Upper lobe of right lung (tissue), 1 donor: Measurements from ENCODE around the gene HSPA4L. TPM values are rescaled to one million over a fixed set of nuclear protein-coding genes. Genes with fewer than 3 reads are reported as not detected.

Experiments
- ATAC-seq: fragments of 200-7000 bp; cut with Tn5 transposase; one replicate; pipeline ENCODE4 v1.9.1; 2020; ENCODE audit warnings: mild to moderate bottlenecking, moderate library complexity
- DNase-seq: peaks from one replicate; pipeline ENCODE4 v3.0.0-alpha.2; 2020
- H3K27ac ChIP-seq: fragments of 200-600 bp; one replicate; pipeline ENCODE4 v1.8.0; 2022
- H3K27me3 ChIP-seq: fragments of 200-600 bp; one replicate; pipeline ENCODE4 v1.8.0; 2022; ENCODE audit warnings: mild to moderate bottlenecking
- H3K36me3 ChIP-seq: fragments of 200-600 bp; one replicate; pipeline ENCODE4 v1.8.0; 2022
- H3K4me1 ChIP-seq: fragments of 200-600 bp; one replicate; pipeline ENCODE4 v1.8.0; 2022
- H3K4me3 ChIP-seq: fragments of 200-600 bp; one replicate; pipeline ENCODE4 v1.8.0; 2022; ENCODE audit warnings: mild to moderate bottlenecking
- H3K9me3 ChIP-seq: fragments of 200-600 bp; one replicate; pipeline ENCODE4 v1.8.0; 2022
- intact Hi-C: fragments of 100-400 bp; cut with DNase I; formaldehyde crosslinking; loops from one replicate; pipeline ENCODE4 v1.11.0; 2022
- total RNA-seq: library from RNA; stranded (reverse); fragmentation: NEBNext Ultra II Directional; extraction: Animal tissue kit (Norgen Biotek cat#: 25700); gene quantifications from one replicate; pipeline ENCODE4 v1.2.1, GENCODE V29; 2021
- TF ChIP-seq, protein P1 (sequence below): fragments of 200-600 bp; IDR thresholded peaks from one replicate; pipeline ENCODE4 v1.8.0; 2022; ENCODE audit warnings: antibody characterized with exemption
- donor health status: DM: no; HTN: yes; CAD: no; lungs with severe emphysema.

The HSPA4L gene
- total RNA-seq, 1 donor from 2014 or later, result 5.7 TPM

DNA sequence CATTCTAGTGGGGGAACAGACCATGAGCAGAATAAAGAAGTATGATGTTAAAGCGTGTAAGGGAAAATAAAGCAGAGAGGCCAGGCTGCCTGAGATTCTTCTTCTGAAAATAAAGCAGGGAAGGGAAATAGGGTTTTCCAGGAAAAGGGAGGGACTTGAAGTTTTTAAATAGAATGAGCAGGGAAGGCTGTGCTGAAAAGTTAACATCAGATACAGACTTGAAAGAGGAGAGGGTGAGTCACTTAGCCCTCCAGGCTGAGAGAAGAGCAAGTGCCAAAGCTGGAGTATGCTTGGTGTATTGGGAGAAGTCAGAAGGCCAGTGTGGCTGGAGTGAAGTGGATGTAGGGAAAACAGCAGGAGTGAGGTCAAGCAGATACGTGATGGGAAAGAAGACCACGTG lies 88.6 kb downstream of the HSPA4L start:
- Histone ChIP-seq H3K36me3 (no peaks in the 10 kb centered on the region), H3K9me3 (no peaks in the 10 kb centered on the region), H3K27me3 (no peaks in the 10 kb centered on the region), H3K4me3 (no peak overlapping the region), H3K4me1 (no peaks in the 10 kb centered on the region), H3K27ac (no peak overlapping the region)
- DNase-seq (no peak), ATAC-seq (peak; percentile 87)
- TF ChIP-seq, protein P1, sequence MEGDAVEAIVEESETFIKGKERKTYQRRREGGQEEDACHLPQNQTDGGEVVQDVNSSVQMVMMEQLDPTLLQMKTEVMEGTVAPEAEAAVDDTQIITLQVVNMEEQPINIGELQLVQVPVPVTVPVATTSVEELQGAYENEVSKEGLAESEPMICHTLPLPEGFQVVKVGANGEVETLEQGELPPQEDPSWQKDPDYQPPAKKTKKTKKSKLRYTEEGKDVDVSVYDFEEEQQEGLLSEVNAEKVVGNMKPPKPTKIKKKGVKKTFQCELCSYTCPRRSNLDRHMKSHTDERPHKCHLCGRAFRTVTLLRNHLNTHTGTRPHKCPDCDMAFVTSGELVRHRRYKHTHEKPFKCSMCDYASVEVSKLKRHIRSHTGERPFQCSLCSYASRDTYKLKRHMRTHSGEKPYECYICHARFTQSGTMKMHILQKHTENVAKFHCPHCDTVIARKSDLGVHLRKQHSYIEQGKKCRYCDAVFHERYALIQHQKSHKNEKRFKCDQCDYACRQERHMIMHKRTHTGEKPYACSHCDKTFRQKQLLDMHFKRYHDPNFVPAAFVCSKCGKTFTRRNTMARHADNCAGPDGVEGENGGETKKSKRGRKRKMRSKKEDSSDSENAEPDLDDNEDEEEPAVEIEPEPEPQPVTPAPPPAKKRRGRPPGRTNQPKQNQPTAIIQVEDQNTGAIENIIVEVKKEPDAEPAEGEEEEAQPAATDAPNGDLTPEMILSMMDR, result no peak
- intact Hi-C loops, result no loop called here

DNA sequence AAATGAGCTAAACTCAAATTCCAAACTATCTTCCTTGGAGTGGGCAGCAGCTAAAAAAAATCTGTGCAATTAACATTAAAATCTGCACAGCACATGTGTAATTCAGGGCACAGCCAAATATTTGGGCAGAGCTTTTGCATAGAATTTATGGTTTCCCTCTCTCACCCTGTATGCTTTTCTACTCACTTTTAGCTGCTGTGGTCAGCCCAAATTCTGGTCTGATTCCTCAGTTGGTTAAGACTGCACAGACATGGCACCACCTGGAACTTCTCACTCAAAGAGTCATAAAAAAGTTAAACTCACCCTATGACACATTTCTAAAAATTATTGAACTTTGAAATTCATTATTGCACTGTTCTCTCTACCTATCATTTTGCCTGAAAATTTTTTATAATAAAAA lies 93.7 kb downstream of the HSPA4L start:
- Histone ChIP-seq H3K4me3 (no peak overlapping the region), H3K27me3 (no peaks in the 10 kb centered on the region), H3K36me3 (no peaks in the 10 kb centered on the region), H3K9me3 (no peaks in the 10 kb centered on the region), H3K4me1 (no peaks in the 10 kb centered on the region), H3K27ac (no peak overlapping the region)
- TF ChIP-seq, protein P1, result no peak
- no peak for DNase-seq
- intact Hi-C loops, result no loop called here
- no peak for ATAC-seq

DNA sequence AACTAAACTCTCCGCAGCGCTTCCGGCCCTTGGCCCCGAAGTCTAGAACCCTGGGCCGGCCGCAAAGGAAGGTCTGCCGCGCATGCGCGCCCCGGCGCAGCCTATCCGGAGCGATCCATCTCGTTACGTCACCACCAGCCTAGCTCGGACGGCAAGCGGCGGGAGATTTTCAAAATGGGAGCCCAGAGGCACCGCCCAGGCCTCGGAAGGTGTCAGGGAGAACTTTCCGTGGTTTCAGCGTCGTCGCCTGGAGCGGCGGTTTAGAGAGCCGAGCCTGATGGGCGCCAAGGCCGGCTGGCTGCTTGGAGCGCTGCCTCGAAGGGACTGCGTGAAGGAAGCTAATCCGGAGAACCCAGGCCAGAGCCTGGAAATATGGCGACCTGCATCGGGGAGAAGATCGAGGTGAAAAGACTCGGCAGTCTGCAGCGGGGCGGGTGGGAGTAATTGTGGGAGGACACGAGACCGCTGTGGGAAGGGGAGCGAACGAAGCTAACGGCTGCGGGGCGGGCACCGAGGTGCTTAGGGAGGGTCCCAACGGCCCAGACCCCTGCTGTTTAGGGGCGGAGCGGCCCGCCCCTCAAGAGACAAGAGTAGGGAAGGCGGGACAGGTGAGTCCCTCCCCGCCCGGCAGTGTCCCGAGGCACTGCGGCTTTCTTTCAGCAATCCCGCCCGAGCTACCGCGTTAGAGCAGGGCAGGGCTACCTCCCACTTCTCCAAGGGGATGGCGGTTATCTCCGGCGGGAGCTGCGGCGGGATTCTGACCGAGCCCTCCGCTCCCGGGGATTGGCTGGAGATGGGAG lies 98.8 kb downstream of the HSPA4L start, which contains the start of gene PLK4:
PLK4 (plus strand) TSS at position 131 of the 800 bp plus-strand sequence; CDS start at position 373, 242 bp downstream.
- TF ChIP-seq, protein P1, result no peak
- peak within 1 kb of the TSS; percentile 79 for H3K27ac ChIP-seq

DNA sequence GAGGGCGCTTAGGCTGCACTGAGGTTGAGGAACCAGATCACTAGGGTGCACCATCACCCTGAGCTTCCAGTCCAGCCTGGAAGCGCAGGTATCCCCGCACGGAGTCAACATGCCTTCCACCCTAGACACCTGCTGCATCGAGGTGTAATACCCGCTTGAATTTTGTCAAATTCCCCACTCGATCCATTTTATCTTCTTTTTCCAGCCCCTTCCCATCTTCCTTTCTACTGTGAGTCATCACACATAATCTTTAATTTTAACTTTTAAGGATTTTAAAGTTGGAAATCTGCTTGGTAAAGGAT lies 99.4 kb downstream of the HSPA4L start:
- ATAC-seq, result peak; percentile 61
- intact Hi-C loops, result no loop called here
- peak overlapping the region; percentile 87 for H3K4me3 ChIP-seq

More for the DNA sequence above, 98.8 kb downstream of the HSPA4L start, which contains the start of gene PLK4:
- ATAC-seq (peak; percentile 98), DNase-seq (peak; percentile 97)
- peaks cover 7% of the 10 kb centered on the region for H3K4me1 ChIP-seq
- H3K27me3 ChIP-seq, result no peaks in the 10 kb centered on the region
- H3K9me3 ChIP-seq, result no peaks in the 10 kb centered on the region
- intact Hi-C loops, result no loop called here
- no peaks in the 10 kb centered on the region for H3K36me3 ChIP-seq
- peak within 1 kb of the TSS; percentile 87 for H3K4me3 ChIP-seq

DNA sequence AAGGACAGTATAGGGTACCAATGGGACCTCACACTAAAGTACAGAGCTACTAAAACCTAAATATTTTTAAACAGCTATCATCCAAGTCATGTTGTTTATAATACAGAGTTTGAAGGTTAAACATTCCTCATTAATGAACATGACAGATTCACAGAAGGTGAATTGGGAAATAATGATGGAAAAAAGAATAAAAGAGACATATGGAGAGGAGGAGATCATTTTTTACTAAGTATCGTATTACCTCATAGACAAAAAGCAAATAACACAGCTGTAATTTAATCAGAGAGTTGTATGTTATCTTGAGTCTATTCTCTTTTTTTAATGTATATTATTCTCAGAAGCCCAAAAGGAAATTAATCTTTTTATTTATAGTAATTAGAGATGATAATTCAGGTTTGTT lies 106.4 kb downstream of the HSPA4L start:
- ATAC-seq, result no peak

More for the DNA sequence above, 99.4 kb downstream of the HSPA4L start:
- Histone ChIP-seq H3K27me3 (no peaks in the 10 kb centered on the region), H3K4me1 (peaks cover 7% of the 10 kb centered on the region), H3K27ac (no peak overlapping the region), H3K36me3 (no peaks in the 10 kb centered on the region), H3K9me3 (no peaks in the 10 kb centered on the region)
- TF ChIP-seq, protein P1, result no peak
- DNase-seq, result no peak

More for the DNA sequence above, 106.4 kb downstream of the HSPA4L start:
- TF ChIP-seq, protein P1, result no peak
- Histone ChIP-seq H3K9me3 (no peaks in the 10 kb centered on the region), H3K4me3 (no peak overlapping the region), H3K27ac (no peak overlapping the region), H3K36me3 (no peaks in the 10 kb centered on the region), H3K4me1 (no peaks in the 10 kb centered on the region), H3K27me3 (no peaks in the 10 kb centered on the region)
- DNase-seq, result no peak
- intact Hi-C loops, result no loop called here
